CD14-positive monocyte (primary cell): ENCODE results near the gene PEMT. TPM values are rescaled to one million over a fixed set of nuclear protein-coding genes. Genes with fewer than 3 reads are reported as not detected.

ENCODE experiments used
- DNase-seq, 3 donors: peaks; one replicate each; pipeline ENCODE4 v3.0.0-alpha.2; 2011 to 2022
- H2AFZ ChIP-seq: 2 replicates; pipeline ENCODE4 v1.6.0; 2012; ENCODE audit warnings: mild to moderate bottlenecking, low read depth, low read length, inconsistent platforms; ENCODE audit not compliant: insufficient read depth, poor library complexity, severe bottlenecking
- H3K27ac ChIP-seq, 2 donors: 1 replicate in 1 of 2; 2 replicates in 1 of 2; pipeline ENCODE4 v1.5.1; 2012 to 2013; ENCODE audit warnings: low read length in 2 of 2, control low read depth in 1 of 2, inconsistent platforms in 1 of 2, low read depth in 1 of 2, mild to moderate bottlenecking in 1 of 2
- H3K27me3 ChIP-seq, 2 donors: one replicate each; pipeline versions ENCODE4 v1.6.0 to v1.6.1; 2011 to 2013; ENCODE audit warnings: low read length in 2 of 2; ENCODE audit not compliant: control insufficient read depth in 2 of 2, insufficient read depth in 2 of 2
- H3K36me3 ChIP-seq, 2 donors: replicated peaks in 1 of 2; 1 replicate in 1 of 2; 2 replicates in 1 of 2; pipeline versions ENCODE4 v1.5.1 to v1.6.1; 2012 to 2013; ENCODE audit warnings: low read length in 2 of 2, control low read depth in 1 of 2, inconsistent platforms in 1 of 2, mild to moderate bottlenecking in 1 of 2; ENCODE audit not compliant: insufficient read depth in 2 of 2, control insufficient read depth in 1 of 2
- H3K4me1 ChIP-seq, 2 donors: 1 replicate in 1 of 2; 2 replicates in 1 of 2; pipeline versions ENCODE4 v1.5.1 to v1.6.1; 2012 to 2013; ENCODE audit warnings: low read length in 2 of 2, control low read depth in 1 of 2, inconsistent platforms in 1 of 2, mild to moderate bottlenecking in 1 of 2, moderate library complexity in 1 of 2; ENCODE audit not compliant: insufficient read depth in 2 of 2, control insufficient read depth in 1 of 2
- H3K4me2 ChIP-seq: replicated peaks from 2 replicates; pipeline ENCODE3; 2012; ENCODE audit warnings: low read length, moderate library complexity, mild to moderate bottlenecking; ENCODE audit not compliant: poor library complexity, severe bottlenecking; ENCODE audit errors: extremely low read depth
- H3K4me3 ChIP-seq, 3 experiments: fragments of 200-600 bp in 1 of 3; sonication (generic) in 1 of 3; replicated peaks in 1 of 3; 1 replicate in 2 of 3; 2 replicates in 1 of 3; pipeline ENCODE4 v1.5.1; 2011 to 2013; ENCODE audit warnings: low read length in 3 of 3, mild to moderate bottlenecking in 3 of 3, control low read depth in 2 of 3, low read depth in 2 of 3, inconsistent platforms in 1 of 3, moderate library complexity in 1 of 3
- H3K79me2 ChIP-seq: 2 replicates; pipeline ENCODE4 v1.6.0; 2012; ENCODE audit warnings: mild to moderate bottlenecking, control low read depth, inconsistent platforms, low read length, moderate library complexity; ENCODE audit not compliant: insufficient read depth
- H3K9ac ChIP-seq: 2 replicates; pipeline ENCODE4 v1.6.0; 2017; ENCODE audit warnings: low read length, mild to moderate bottlenecking; ENCODE audit not compliant: insufficient read depth, poor library complexity, severe bottlenecking
- H3K9me3 ChIP-seq, 2 donors: replicated peaks in 1 of 2; 1 replicate in 1 of 2; 2 replicates in 1 of 2; pipeline versions ENCODE4 v1.5.1 to v1.6.1; 2012 to 2013; ENCODE audit warnings: low read length in 2 of 2, control low read depth in 1 of 2; ENCODE audit not compliant: control insufficient read depth in 1 of 2, insufficient read depth in 1 of 2
- H4K20me1 ChIP-seq: 2 replicates; pipeline ENCODE4 v1.6.0; 2012; ENCODE audit warnings: mild to moderate bottlenecking, low read length, control low read depth, moderate library complexity; ENCODE audit not compliant: insufficient read depth
- H3K27ac Mint-ChIP-seq, 7 donors: one replicate each; pipeline ENCODE4 v1.8.0; 2020; ENCODE audit warnings: mild to moderate bottlenecking in 7 of 7, mixed read lengths in 7 of 7, moderate library complexity in 6 of 7, inconsistent platforms in 2 of 7
- H3K27me3 Mint-ChIP-seq, 3 donors: one replicate each; pipeline ENCODE4 v1.8.0; 2021 to 2022; ENCODE audit warnings: low read depth in 3 of 3, mild to moderate bottlenecking in 3 of 3, mixed read lengths in 3 of 3, moderate library complexity in 3 of 3, inconsistent platforms in 1 of 3
- H3K36me3 Mint-ChIP-seq, 2 donors: one replicate each; pipeline ENCODE4 v1.8.0; 2020; ENCODE audit warnings: mixed read lengths in 2 of 2, inconsistent platforms in 1 of 2, mild to moderate bottlenecking in 1 of 2
- H3K4me1 Mint-ChIP-seq: one replicate; pipeline ENCODE4 v1.8.0; 2020; ENCODE audit warnings: mild to moderate bottlenecking, mixed read lengths
- H3K4me3 Mint-ChIP-seq, 2 donors: one replicate each; pipeline ENCODE4 v1.8.0; 2020; ENCODE audit warnings: mild to moderate bottlenecking in 2 of 2, mixed read lengths in 2 of 2, moderate library complexity in 1 of 2
- H3K9me3 Mint-ChIP-seq, 7 donors: one replicate each; pipeline ENCODE4 v1.8.0; 2020 to 2022; ENCODE audit warnings: mixed read lengths in 7 of 7, mild to moderate bottlenecking in 6 of 7, moderate library complexity in 6 of 7, inconsistent platforms in 2 of 7
- WGBS: methylation state at CpG from one replicate; pipeline ENCODE4 v1.1.5; 2013; ENCODE audit warnings: missing lambda C conversion rate; ENCODE audit not compliant: insufficient coverage; 5-methylcytosine and 5-hydroxymethylcytosine counted together
- intact Hi-C, 2 donors: fragments of 100-400 bp; cut with micrococcal nuclease; formaldehyde crosslinking; loops; one replicate each; pipeline versions ENCODE4 v1.15.0 to v1.15.1; 2023
- polyA plus RNA-seq, 3 donors: library from polyadenylated mRNA; depleted of rRNA in 1 of 3; unstranded in 2 of 3; stranded (reverse) in 1 of 3; fragments of 300-500 nt in 2 of 3; fragments of >200 nt in 1 of 3; fragmentation: Illumina TruSeq in 2 of 3; gene quantifications; 1 replicate in 2 of 3; 2 replicates in 1 of 3; pipeline ENCODE4 v1.2.3, GENCODE V29; 2012 to 2021
- TF ChIP-seq, protein P1 (sequence below): fragments of 200-600 bp; IDR thresholded peaks from one replicate; pipeline ENCODE4 v1.8.0; 2022; ENCODE audit warnings: antibody characterized with exemption, mild to moderate bottlenecking

PEMT gene
- polyA plus RNA-seq, 3 donors: 26.7 to 41.0 (median 38.4) TPM

DNA sequence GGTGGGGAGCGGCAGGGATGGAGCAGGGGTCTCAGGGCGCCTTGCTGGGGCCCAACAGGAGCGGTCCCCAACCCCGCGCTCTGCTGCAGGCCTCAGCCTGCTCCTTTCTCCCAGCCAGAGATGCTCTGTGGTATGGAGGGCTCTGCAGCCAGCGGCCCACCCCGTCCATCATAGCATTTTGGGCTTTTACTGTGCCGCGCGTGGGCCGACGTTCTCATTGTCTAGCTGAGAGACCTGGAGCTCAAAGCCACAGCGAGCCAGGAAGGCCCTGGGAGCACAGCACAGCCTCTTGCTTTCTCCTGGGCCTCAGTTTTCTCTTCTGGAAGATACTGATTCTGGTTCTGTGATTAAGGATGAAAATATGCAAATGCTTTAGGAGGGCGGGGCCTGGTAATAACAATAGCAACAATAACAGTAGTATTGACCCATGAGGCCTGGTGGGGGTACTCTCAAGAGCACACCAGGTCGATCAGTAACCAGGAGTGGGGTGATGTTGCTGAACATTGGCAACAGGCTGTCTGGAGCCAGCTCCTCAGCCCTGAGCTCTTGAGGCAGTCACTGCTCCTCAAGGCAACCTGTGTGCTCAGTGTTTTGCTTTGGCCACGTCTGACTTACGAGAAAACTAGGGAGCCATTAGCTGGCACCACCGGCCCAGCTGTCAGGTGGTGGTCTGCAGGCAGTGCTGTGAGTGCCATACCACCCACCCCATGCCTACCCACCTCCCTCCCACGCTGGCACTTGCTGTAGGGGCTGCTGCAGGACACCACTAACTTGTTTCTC lies 94.3 kb downstream of the PEMT start:
- Histone ChIP-seq H4K20me1 (peaks cover 30% of the 10 kb centered on the region), H3K36me3 (peaks cover 2 to 7% of the 10 kb centered on the region in 2 donors), H3K27me3 (peaks cover 6 to 34% of the 10 kb centered on the region in 2 donors), H2AFZ (peak overlapping the region; percentile 99), H3K79me2 (no peaks in the 10 kb centered on the region), H3K9ac (no peak overlapping the region), H3K4me3 (peak overlapping the region in 1 of 3 experiments; percentile 90), H3K27ac (no peak overlapping the region), H3K4me2 (peak overlapping the region; percentile 99), H3K9me3 (no peaks in the 10 kb centered on the region), H3K4me1 (peaks cover 21 to 30% of the 10 kb centered on the region in 2 donors)
- intact Hi-C loops: loop anchor here (2.0 to 5.0 kb wide), 5 partner anchors 70 to 145 kb away; partner anchors contain the start of gene PEMT (in 1 of the 2)
- Mint-ChIP-seq H3K9me3 (peaks cover 0 to 8% (median 4%) of the 10 kb centered on the region in 7 donors), H3K4me3 (peak overlapping the region; percentile 12 to 55), H3K27ac (peak overlapping the region in 2 of 7 donors; percentile 25 to 31), H3K27me3 (peaks cover 31 to 41% (median 37%) of the 10 kb centered on the region in 3 donors), H3K4me1 (peaks cover 20% of the 10 kb centered on the region), H3K36me3 (peaks cover 20 to 23% of the 10 kb centered on the region in 2 donors)
- TF ChIP-seq, protein P1, sequence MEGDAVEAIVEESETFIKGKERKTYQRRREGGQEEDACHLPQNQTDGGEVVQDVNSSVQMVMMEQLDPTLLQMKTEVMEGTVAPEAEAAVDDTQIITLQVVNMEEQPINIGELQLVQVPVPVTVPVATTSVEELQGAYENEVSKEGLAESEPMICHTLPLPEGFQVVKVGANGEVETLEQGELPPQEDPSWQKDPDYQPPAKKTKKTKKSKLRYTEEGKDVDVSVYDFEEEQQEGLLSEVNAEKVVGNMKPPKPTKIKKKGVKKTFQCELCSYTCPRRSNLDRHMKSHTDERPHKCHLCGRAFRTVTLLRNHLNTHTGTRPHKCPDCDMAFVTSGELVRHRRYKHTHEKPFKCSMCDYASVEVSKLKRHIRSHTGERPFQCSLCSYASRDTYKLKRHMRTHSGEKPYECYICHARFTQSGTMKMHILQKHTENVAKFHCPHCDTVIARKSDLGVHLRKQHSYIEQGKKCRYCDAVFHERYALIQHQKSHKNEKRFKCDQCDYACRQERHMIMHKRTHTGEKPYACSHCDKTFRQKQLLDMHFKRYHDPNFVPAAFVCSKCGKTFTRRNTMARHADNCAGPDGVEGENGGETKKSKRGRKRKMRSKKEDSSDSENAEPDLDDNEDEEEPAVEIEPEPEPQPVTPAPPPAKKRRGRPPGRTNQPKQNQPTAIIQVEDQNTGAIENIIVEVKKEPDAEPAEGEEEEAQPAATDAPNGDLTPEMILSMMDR: peak; percentile 42
- DNase-seq: no peak
- WGBS: 41% methylated on average over 14 of the region's 19 CpGs

DNA sequence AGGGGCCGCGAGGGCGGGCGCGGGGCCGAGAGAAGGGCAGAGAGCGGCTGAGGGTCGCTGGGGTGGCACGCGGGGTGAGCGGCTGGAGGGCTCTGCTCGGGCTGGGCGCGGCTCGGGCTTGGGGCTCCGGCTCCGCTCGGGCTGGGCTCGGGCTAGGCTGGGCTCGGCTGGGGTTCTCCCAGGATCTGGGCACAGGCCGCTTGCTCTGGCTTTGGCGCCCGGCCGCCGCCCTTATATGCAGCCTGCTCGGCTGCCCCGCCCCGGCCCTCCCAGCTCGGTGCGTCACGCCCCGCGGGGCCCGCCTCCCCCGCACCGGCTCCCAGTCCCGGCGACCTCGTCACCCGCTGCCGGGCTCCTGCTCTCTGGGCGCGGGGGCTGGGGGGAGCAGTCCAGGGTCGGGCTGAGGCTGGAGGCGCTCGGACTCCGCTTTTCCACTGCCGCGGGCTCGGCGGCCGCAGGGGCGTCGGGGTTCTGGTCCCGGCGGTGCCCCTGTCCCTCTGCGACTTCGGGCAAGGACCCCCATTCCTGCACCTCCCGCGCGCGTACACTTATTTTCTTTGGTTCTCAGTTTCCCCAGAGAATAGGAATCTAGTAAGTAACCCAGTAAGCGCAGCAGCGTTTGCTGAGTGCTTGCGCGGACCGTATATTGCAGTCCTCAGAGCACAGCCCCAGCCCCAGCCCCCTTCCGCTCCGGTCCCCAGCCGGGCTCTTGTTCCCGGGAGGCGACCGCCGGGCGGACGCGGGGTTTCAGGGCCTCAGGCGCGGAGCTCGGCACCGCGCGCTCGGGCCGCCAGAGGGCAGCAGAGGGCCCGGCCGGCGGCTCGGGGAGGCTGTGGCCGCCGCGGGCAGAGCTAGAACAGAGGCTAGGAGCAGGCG lies 95.1 kb downstream of the PEMT start, which contains the start of gene RASD1:
Gene RASD1 (minus strand): TSS at position 207 of the 876 bp plus-strand sequence. CDS start 214 bp downstream, outside the sequence.
- H3K9me3 ChIP-seq: no peaks in the 10 kb centered on the region
- H4K20me1 ChIP-seq: peaks cover 33% of the 10 kb centered on the region
- intact Hi-C loops: loop anchor here (1.0 to 5.0 kb wide), 6 partner anchors 71 to 146 kb away; partner anchors contain the start of gene PEMT (in 1 of the 2)
- H3K4me1 ChIP-seq: peaks cover 21 to 30% of the 10 kb centered on the region in 2 donors
- Mint-ChIP-seq H3K4me3 (peak within 1 kb of the TSS; percentile 88 to 97), H3K27me3 (peaks cover 31 to 41% (median 37%) of the 10 kb centered on the region in 3 donors), H3K4me1 (peaks cover 20% of the 10 kb centered on the region), H3K9me3 (peaks cover 0 to 8% (median 4%) of the 10 kb centered on the region in 7 donors), H3K27ac (peak within 1 kb of the TSS in 6 of 7 donors; percentile 25 to 90 (median 72)), H3K36me3 (peaks cover 28 to 31% of the 10 kb centered on the region in 2 donors)
- H3K4me3 ChIP-seq: peak within 1 kb of the TSS; percentile 52 to 90 (median 75)
- no peaks in the 10 kb centered on the region for H3K79me2 ChIP-seq
- peak; percentile 80 to 88 (median 85) for DNase-seq
- TF ChIP-seq, protein P1: peak; percentile 97
- H3K9ac ChIP-seq: peak within 1 kb of the TSS; percentile 70
- peaks cover 11 to 15% of the 10 kb centered on the region in 2 donors for H3K36me3 ChIP-seq
- peak within 1 kb of the TSS; percentile 54 to 80 for H3K27ac ChIP-seq
- peak within 1 kb of the TSS; percentile 99 for H2AFZ ChIP-seq
- H3K4me2 ChIP-seq: peak within 1 kb of the TSS; percentile 99
- WGBS: under 1% methylated on average over 93 of the region's 93 CpGs
- peaks cover 6 to 34% of the 10 kb centered on the region in 2 donors for H3K27me3 ChIP-seq
